GM18951 (cell line): ENCODE results near the gene AVP.

Source experiments
- POLR2A ChIP-seq: IDR thresholded peaks from 4 replicates; pipeline ENCODE4 v1.6.1; 2011; ENCODE audit warnings: mild to moderate bottlenecking; ENCODE audit not compliant: insufficient read length, insufficient read depth; ENCODE audit errors: extremely low read depth
- in situ Hi-C: fragments of 300-500 bp; cut with MboI; formaldehyde crosslinking; loops from one replicate; pipeline ENCODE4 v1.12.0; 2022; ENCODE audit warnings: low sequenced_read_pairs, mixed read lengths, inconsistent platforms; ENCODE audit not compliant: unreplicated experiment

AVP gene

DNA sequence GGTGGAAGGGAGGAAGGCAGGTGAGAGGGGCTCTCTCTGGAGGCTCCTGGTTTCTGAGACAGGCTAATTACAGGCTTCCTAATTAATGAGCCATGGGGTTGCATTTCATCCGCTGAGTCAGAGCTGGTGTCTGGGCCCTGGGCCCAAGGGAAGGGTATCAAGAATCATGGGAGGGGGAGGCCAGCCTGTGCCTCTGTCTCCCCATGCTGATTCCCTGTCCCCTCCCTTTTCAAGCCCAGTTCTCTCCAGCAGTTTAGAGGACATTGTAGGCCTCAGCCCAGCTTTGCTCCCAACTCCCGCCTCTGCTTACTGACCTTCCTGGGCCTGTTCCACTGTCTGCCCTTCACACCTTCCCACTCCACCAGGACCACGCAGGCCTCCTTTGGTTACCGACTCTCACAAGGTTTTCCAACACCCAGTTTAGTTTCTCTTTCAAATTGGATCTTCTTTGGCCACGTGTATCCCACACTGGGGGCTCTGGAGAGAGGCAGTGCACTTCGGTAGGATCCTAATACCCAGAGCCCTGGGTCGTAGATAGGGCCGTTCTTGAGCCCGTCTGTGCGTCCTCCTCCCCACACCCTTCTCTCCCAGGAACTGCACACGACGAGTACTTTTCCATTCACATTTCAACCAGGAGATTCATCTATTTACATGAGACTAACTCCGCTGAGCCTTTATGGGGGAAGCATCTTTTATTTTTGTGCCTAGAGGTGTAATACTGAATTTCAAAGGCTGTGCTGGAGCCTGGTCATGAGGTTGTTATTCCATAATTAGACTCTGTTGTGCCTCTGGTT, 18.2 kb upstream of the AVP start:
- no peak for TF ChIP-seq POLR2A
- in situ Hi-C loops, result no loop called here

DNA sequence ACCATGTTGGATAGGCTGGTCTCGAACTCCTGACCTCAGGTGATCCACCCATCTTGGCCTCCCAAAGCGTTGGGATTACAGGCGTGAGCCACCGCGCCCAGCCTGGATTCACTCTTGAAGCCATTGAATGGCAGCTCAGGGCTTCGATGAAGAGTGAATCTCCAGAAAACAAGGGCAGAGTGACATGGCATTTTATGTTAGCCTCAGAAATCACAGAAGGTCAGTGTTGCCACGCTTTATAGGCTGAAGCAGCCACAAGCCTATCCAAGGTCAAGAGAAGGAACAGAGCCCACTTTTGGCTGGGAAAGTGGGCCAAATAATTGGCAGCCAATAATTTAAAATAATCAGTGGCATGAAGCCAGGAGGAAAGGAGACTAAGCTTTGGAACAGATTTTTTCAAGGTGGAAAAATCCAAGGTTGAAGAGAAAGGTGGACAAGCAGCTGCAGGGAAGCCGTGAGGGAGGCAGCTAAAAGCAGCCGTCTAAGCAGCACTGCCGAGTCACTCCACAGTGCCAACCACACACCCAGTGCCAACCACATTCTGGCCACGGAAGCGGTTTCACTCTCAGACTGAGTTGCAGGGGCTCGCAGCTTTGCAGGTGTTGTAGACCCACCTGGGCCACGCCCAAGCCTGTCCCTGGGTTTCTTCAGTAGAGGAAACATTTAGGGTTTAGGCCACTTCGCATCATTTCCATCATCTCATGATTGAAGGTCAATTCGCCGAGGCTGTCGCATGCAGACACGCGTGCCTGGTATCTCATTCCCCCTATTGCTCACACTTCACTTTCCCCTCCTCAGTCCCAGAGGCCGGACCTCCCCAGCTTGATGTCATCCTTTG, 17.4 kb upstream of the AVP start:
- no peak for TF ChIP-seq POLR2A
- in situ Hi-C loops, result no loop called here

DNA sequence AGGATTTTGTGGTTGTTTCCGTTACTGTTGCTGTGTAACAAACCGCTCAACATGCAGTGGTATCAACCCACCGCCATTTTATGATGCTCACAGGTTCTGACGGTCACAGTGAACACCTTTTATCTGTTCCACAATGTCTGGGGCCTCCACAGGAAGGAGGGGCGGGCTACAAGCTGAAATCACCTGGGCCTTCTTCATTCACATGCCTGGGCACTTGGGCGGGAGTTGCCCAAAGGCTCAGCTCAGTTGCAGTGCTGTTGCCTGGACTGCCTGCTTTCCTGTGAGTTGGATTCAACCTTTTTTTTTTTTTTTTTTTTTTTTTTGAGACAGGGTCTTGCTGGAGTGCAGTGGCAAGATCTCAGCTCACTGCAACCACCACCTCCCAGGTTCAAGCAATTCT, 16.7 kb upstream of the AVP start:
- in situ Hi-C loops, result no loop called here
- no peak for TF ChIP-seq POLR2A

GRCh38 chr20:3100480-3100879, 16.0 kb upstream of the AVP start:
- no peak for TF ChIP-seq POLR2A
- in situ Hi-C loops, result no loop called here

DNA sequence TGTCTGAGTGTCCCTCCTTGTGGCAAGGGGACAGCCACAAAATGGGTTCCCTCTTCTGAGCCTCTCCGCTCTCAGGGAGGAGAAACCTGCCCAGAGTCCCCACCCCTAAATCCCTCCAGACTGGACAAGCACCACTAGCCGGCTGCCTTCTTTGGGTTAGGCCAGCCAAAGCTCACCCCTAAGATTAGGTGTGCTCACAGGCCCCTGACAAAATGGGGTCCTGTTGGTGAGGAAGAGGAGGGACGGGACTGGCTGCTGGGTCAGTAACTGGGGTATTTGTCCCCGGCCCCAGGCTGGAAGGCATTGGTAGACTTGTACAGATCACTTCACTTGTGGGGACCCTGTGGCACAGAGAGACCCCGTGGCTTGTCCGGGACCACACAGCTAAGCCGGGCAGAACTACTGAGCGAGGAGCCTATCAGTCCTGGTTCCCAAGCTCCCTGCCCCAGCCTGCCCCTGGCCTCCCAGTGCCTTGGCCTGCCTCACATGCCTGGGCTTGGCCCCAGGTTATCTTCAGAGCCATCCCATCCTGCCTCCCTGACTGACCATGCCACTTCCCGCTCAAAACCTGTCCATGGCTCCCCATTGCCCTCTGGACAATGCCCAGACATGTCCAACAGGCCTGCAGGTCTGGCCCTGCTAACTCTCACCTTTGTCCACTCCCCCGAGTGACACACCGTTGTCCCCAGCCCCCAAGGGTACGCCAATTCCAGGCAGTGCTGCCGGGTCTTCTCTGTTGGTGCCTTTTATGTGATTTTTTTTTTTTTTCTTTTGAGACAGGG, 10.5 kb upstream of the AVP start:
- in situ Hi-C loops, result no loop called here
- TF ChIP-seq POLR2A, result no peak

DNA sequence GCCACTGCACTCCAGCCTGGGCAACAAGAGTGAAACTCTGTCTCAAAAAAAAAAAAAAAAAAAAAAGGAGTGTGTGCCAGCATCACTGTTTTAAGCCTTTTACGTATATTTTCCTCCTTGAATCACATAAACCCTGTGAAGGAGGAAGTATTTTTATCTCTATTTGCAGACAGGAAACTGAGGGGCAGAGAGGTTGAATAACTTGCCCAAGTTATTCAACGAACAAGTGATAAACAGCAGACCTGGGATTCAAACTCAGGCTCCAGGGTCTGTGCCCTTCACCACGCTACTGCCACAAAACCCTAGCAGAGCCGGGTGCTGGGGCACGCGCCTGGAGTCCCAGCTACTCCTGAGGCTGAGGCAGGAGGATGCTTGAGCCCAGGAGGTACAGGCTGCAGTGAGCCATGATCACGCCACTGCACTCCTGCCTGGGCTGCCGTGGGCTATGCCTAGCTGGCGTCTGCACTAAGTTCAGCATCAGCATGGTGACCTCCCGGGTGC, 9.4 kb upstream of the AVP start:
- in situ Hi-C loops, result no loop called here
- no peak for TF ChIP-seq POLR2A

GRCh38 chr20:3092611-3093379, 8.3 kb upstream of the AVP start:
- in situ Hi-C loops, result no loop called here
- no peak for TF ChIP-seq POLR2A

DNA sequence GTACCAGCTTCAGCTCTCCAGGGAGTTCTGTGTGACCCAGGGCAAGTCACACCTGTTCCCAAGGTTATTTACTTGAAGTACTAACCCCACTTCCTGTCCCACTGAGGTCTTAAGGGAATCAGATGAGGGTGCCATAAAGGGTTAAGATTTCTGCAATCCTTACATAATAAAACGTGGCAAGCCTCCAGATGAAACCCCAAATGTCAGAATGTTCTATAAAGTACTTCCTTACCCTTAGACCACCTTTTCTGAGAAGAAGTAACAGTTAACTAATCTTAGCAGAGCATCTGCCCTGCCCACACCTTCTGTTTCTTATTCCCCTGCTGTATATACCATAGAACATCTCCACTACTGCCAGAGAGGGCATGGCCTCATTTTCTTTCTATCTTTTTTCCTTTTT, 6.0 kb upstream of the AVP start:
- TF ChIP-seq POLR2A, result no peak
- in situ Hi-C loops, result no loop called here

- TF ChIP-seq POLR2A, result no peak
- in situ Hi-C loops, result no loop called here
Measured at GRCh38 chr20:3088031-3088430, 3.5 kb upstream of the AVP start.

GRCh38 chr20:3085571-3086072, 1.1 kb upstream of the AVP start:
- no peak for TF ChIP-seq POLR2A
- in situ Hi-C loops, result no loop called here

DNA sequence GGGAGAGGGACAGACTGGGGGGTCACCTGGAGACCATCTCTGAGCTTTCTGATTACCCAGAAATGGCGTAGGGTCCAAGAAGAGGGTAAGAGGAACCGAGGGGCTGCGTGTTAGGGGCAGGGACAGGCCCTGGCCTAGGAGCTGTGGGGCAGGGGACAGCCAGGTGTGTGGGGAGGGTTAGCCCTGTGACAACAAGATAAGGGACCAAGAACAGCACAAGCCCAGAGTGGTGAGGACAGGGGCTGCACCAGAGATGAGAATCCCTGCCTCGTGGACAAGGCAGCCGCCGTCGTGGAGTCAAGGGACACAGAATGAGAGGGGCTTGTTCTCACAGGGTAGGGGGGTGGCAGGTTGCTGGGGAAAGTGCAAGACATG, 449 bp upstream of the AVP start:
- in situ Hi-C loops, result no loop called here
- no peak for TF ChIP-seq POLR2A
